H4 (cell line): ENCODE data around the gene CPVL. TPM values are rescaled to one million over a fixed set of nuclear protein-coding genes. Genes with fewer than 3 reads are reported as not detected.

Experiments
- DNase-seq: peaks from one replicate; pipeline ENCODE4 v3.0.0-alpha.2; 2015; ENCODE audit warnings: low spot score
- total RNA-seq: library from RNA; depleted of rRNA; stranded (reverse); fragments of >200 nt; shearing (Covaris generic); gene quantifications from 2 replicates; pipeline ENCODE4 v1.2.3, GENCODE V29; 2014; rRNA removed

The CPVL gene
- total RNA-seq, 1 experiment from 2014 or later, result 113 TPM

- DNase-seq, result no peak
These were observed 170.3 kb downstream of the CPVL start for GRCh38 chr7:28976022-28976421.

- no peak for DNase-seq
These were observed 172.7 kb downstream of the CPVL start for GRCh38 chr7:28973591-28973990.

GRCh38 chr7:28964056-28964455, 182.3 kb downstream of the CPVL start:
- DNase-seq, result no peak

GRCh38 chr7:28961972-28962371, 184.4 kb downstream of the CPVL start:
- DNase-seq, result no peak

- DNase-seq, result no peak
These were observed 186.1 kb downstream of the CPVL start for GRCh38 chr7:28960071-28960840.

- no peak for DNase-seq
These were observed 187.4 kb downstream of the CPVL start for GRCh38 chr7:28958980-28959347.

GRCh38 chr7:28958235-28958979, 187.9 kb downstream of the CPVL start, which contains the start of gene TRIL:
Gene TRIL (minus strand): TSS chr7:28958330. CDS start chr7:28958046, 284 bp downstream.
- DNase-seq, result no peak

GRCh38 chr7:28957751-28958234, 188.5 kb downstream of the CPVL start:
- no peak for DNase-seq

GRCh38 chr7:28957064-28957750, 189.1 kb downstream of the CPVL start:
- no peak for DNase-seq

- DNase-seq, result no peak
These were observed 189.7 kb downstream of the CPVL start for GRCh38 chr7:28956608-28957063.

GRCh38 chr7:28955718-28956607, 190.4 kb downstream of the CPVL start:
- DNase-seq, result no peak

GRCh38 chr7:28955356-28955717, 191.0 kb downstream of the CPVL start:
- no peak for DNase-seq

- DNase-seq, result peak; percentile 41
These were observed 191.4 kb downstream of the CPVL start for GRCh38 chr7:28954946-28955345.

GRCh38 chr7:28954471-28954870, 191.9 kb downstream of the CPVL start:
- DNase-seq, result peak; percentile 54

GRCh38 chr7:28953633-28954032, 192.7 kb downstream of the CPVL start:
- DNase-seq, result peak; percentile 96

Other genes with a start within 250 kb of the CPVL start
- gene TRIL, start 188.2 kb downstream of the CPVL start, total RNA-seq, result not detected in 2 replicates
- 4.7 and 17.2 TPM in 2 replicates for gene CHN2, start 48.2 kb upstream of the CPVL start, total RNA-seq